ENCODE results near the gene ZFAND6.

GRCh38 chr15:80120636-80121035, 61.2 kb downstream of the ZFAND6 start:
- no peak for TF ChIP-seq CTCF (conservative IDR thresholded peaks at IDR 0.05 in 1 of 2, IDR thresholded peaks at IDR 0.05 in 1 of 2; ENCODE audit: extremely low read depth in 1 of 2, insufficient read depth in 1 of 2, low read depth in 1 of 2, low read length in 2 of 2)
- no peak for TF ChIP-seq EZH2 (IDR thresholded peaks at IDR 0.05; ENCODE audit: borderline replicate concordance, low read length)

Data from mammary epithelial cell (primary cell).